CD4-positive, alpha-beta T cell (primary cell): ENCODE measurements around the gene RAMACL. TPM values are rescaled to one million over a fixed set of nuclear protein-coding genes. Genes with fewer than 3 reads are reported as not detected.

Experiments used
- ATAC-seq: fragments of 200-7000 bp; cut with Tn5 transposase; one replicate; pipeline ENCODE4 v1.10.0; 2022; ENCODE audit warnings: mild to moderate bottlenecking; ENCODE audit not compliant: poor library complexity
- CTCF ChIA-PET: fragments of 350-600 bp; sonication (Branson Sonifier 250); formaldehyde crosslinking; loops from one replicate; lab custom pipeline; 2021; ENCODE audit warnings: antibody characterized with exemption, inconsistent platforms; lab: Charles Lee
- POLR2A ChIA-PET: fragments of 350-600 bp; sonication (Branson Sonifier 250); formaldehyde crosslinking; loops from one replicate; lab custom pipeline; 2021; ENCODE audit warnings: antibody characterized with exemption, inconsistent platforms; lab: Charles Lee
- DNase-seq, 14 experiments: peaks; one replicate each; pipeline ENCODE4 v3.0.0-alpha.2; 2013 to 2020; ENCODE audit warnings: mixed read lengths in 2 of 14
- H3K27ac ChIP-seq, 2 donors: one replicate each; pipeline versions ENCODE4 v1.5.1 to v1.7.0; 2013; ENCODE audit warnings: low read length in 2 of 2, low read depth in 1 of 2, mild to moderate bottlenecking in 1 of 2
- H3K27me3 ChIP-seq, 2 experiments: 1 replicate in 1 of 2; 2 replicates in 1 of 2; pipeline versions ENCODE4 v1.6.1 to v1.7.0; 2013; ENCODE audit warnings: low read length in 2 of 2, control low read depth in 1 of 2, mild to moderate bottlenecking in 1 of 2, moderate library complexity in 1 of 2; ENCODE audit not compliant: insufficient read depth in 2 of 2, control insufficient read depth in 1 of 2
- H3K36me3 ChIP-seq: one replicate; pipeline ENCODE4 v1.6.1; 2013; ENCODE audit warnings: low read length, control low read depth; ENCODE audit not compliant: insufficient read depth
- H3K4me1 ChIP-seq: one replicate; pipeline ENCODE4 v1.6.1; 2013; ENCODE audit warnings: low read length, control low read depth; ENCODE audit not compliant: insufficient read depth
- H3K4me3 ChIP-seq: one replicate; pipeline ENCODE4 v1.5.1; 2013; ENCODE audit warnings: mild to moderate bottlenecking, low read length, moderate library complexity
- H3K9me3 ChIP-seq, 2 experiments: 1 replicate in 1 of 2; 2 replicates in 1 of 2; pipeline versions ENCODE4 v1.6.1 to v1.7.0; 2013; ENCODE audit warnings: low read length in 2 of 2, mild to moderate bottlenecking in 2 of 2, control low read depth in 1 of 2, moderate library complexity in 1 of 2; ENCODE audit not compliant: control insufficient read depth in 1 of 2, insufficient read depth in 1 of 2
- H3K27ac Mint-ChIP-seq: one replicate; pipeline ENCODE4 v1.8.0; 2020; ENCODE audit warnings: mixed read lengths
- H3K27me3 Mint-ChIP-seq: one replicate; pipeline ENCODE4 v1.8.0; 2021; ENCODE audit warnings: mixed read lengths
- H3K36me3 Mint-ChIP-seq: one replicate; pipeline ENCODE4 v1.8.0; 2021; ENCODE audit warnings: low read depth, mixed read lengths
- H3K4me1 Mint-ChIP-seq: one replicate; pipeline ENCODE4 v1.8.0; 2021; ENCODE audit warnings: low read depth, mixed read lengths
- H3K4me3 Mint-ChIP-seq: one replicate; pipeline ENCODE4 v1.8.0; 2020; ENCODE audit warnings: mild to moderate bottlenecking, mixed read lengths
- H3K9me3 Mint-ChIP-seq: one replicate; pipeline ENCODE4 v1.8.0; 2020; ENCODE audit warnings: mixed read lengths
- intact Hi-C, 2 experiments: fragments of 100-400 bp; cut with DNase I in 1 of 2; cut with micrococcal nuclease in 1 of 2; formaldehyde crosslinking; loops; one replicate each; pipeline versions ENCODE4 v1.15.1 to v1.9.0; 2023 to 2025; cut with DNase I, micrococcal nuclease
- total RNA-seq, 174 experiments: library from RNA in 2 of 174; stranded (reverse) in 2 of 174; gene quantifications; one replicate each; pipeline ENCODE4 v1.2.3 and lab custom pipeline; 2021 to 2026
- TF ChIP-seq, protein P1 (sequence below): fragments of 200-600 bp; IDR thresholded peaks from one replicate; pipeline ENCODE4 v1.8.0; 2022; ENCODE audit warnings: antibody characterized with exemption, mild to moderate bottlenecking

RAMACL gene
- total RNA-seq, 2 experiments from 2014 or later, result 0.52 to 0.75 TPM

DNA sequence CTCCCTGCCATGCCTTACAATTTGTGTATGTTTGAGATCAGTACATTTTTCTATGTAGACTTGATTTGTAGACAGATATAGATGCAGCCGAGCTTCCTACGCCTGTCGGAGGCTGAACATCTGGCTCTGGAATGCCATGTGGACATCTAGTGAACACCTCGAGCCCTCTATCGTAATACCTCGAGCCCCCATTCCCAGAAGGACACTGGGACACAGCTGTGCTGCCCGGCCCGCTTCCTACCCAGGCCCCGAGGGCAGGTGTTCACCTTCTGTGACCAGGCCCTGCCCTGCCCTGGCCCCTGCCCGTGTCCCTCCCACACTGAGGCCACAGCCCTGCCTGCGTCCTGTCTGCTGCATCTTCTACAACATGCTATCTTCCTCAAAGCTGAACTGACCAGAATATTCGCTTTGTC, 27.7 kb upstream of the RAMACL start:
- no peak overlapping the region for H3K27ac ChIP-seq
- ATAC-seq, result no peak
- H3K27me3 Mint-ChIP-seq, result no peaks in the 10 kb centered on the region
- H3K4me1 Mint-ChIP-seq, result no peaks in the 10 kb centered on the region
- no peak for DNase-seq
- intact Hi-C loops, result no loop called here
- H3K36me3 Mint-ChIP-seq, result no peaks in the 10 kb centered on the region
- no peak overlapping the region for H3K27ac Mint-ChIP-seq
- H3K4me3 ChIP-seq, result no peak overlapping the region
- H3K36me3 ChIP-seq, result no peaks in the 10 kb centered on the region
- no peaks in the 10 kb centered on the region for H3K9me3 Mint-ChIP-seq
- ChIA-PET POLR2A (no interaction called here), CTCF (no interaction called here)
- TF ChIP-seq, protein P1, sequence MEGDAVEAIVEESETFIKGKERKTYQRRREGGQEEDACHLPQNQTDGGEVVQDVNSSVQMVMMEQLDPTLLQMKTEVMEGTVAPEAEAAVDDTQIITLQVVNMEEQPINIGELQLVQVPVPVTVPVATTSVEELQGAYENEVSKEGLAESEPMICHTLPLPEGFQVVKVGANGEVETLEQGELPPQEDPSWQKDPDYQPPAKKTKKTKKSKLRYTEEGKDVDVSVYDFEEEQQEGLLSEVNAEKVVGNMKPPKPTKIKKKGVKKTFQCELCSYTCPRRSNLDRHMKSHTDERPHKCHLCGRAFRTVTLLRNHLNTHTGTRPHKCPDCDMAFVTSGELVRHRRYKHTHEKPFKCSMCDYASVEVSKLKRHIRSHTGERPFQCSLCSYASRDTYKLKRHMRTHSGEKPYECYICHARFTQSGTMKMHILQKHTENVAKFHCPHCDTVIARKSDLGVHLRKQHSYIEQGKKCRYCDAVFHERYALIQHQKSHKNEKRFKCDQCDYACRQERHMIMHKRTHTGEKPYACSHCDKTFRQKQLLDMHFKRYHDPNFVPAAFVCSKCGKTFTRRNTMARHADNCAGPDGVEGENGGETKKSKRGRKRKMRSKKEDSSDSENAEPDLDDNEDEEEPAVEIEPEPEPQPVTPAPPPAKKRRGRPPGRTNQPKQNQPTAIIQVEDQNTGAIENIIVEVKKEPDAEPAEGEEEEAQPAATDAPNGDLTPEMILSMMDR, result no peak
- no peaks in the 10 kb centered on the region for H3K4me1 ChIP-seq
- no peaks in the 10 kb centered on the region for H3K27me3 ChIP-seq
- no peak overlapping the region for H3K4me3 Mint-ChIP-seq
- H3K9me3 ChIP-seq, result no peaks in the 10 kb centered on the region

DNA sequence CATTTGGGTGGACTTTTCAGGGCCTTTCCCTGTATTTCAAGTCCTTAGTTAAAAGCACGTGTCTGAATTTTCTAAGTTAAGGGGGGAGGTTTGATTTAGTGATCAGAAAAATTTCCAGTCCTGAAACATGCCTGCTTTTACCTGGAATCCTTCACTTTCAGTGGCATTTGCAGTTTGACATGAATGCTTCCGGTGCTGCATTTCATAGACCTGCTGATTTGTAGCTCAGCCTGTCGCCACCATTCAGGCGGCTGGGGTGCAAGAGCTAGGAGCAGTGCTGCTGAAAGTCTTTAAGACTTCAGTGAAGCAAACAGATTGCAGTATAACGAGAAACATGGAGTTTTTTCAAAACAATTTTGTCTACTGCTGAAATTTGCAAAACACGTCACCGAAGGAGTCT, 26.5 kb upstream of the RAMACL start:
- Histone ChIP-seq H3K4me1 (no peaks in the 10 kb centered on the region), H3K4me3 (no peak overlapping the region), H3K36me3 (no peaks in the 10 kb centered on the region), H3K27me3 (no peaks in the 10 kb centered on the region), H3K27ac (no peak overlapping the region), H3K9me3 (no peaks in the 10 kb centered on the region)
- no peaks in the 10 kb centered on the region for H3K36me3 Mint-ChIP-seq
- H3K27ac Mint-ChIP-seq, result no peak overlapping the region
- ATAC-seq (no peak), DNase-seq (no peak)
- no peaks in the 10 kb centered on the region for H3K27me3 Mint-ChIP-seq
- TF ChIP-seq, protein P1, result no peak
- ChIA-PET POLR2A (no interaction called here), CTCF (no interaction called here)
- no peaks in the 10 kb centered on the region for H3K9me3 Mint-ChIP-seq
- no peaks in the 10 kb centered on the region for H3K4me1 Mint-ChIP-seq
- H3K4me3 Mint-ChIP-seq, result no peak overlapping the region
- intact Hi-C loops, result no loop called here

DNA sequence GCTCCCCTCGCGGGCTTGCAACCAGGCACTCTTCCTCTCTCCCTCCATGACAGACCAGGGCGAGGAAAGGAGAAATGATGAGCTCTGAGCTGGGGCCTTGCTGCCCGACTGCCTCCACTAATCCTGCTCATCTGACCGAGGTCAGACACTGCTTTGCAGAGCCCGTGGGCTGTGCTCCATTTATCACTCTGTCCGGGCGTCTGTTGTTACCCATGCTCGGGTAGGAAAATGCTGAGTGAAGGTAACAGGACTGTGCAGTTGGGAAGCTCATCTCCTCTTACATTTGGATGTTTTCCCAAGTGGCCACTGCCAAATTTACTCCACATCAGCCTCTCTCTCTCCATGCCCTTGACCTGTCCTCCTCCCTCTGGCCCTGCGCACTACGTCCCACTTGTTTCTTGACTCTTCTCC, 26.0 kb upstream of the RAMACL start:
- no peaks in the 10 kb centered on the region for H3K4me1 ChIP-seq
- Mint-ChIP-seq H3K27me3 (no peaks in the 10 kb centered on the region), H3K4me3 (no peak overlapping the region), H3K27ac (no peak overlapping the region), H3K4me1 (no peaks in the 10 kb centered on the region), H3K36me3 (no peaks in the 10 kb centered on the region), H3K9me3 (no peaks in the 10 kb centered on the region)
- H3K9me3 ChIP-seq, result no peaks in the 10 kb centered on the region
- DNase-seq (no peak), ATAC-seq (no peak)
- no peak overlapping the region for H3K27ac ChIP-seq
- H3K36me3 ChIP-seq, result no peaks in the 10 kb centered on the region
- intact Hi-C loops, result no loop called here
- no peak overlapping the region for H3K4me3 ChIP-seq
- TF ChIP-seq, protein P1, result no peak
- no peaks in the 10 kb centered on the region for H3K27me3 ChIP-seq
- ChIA-PET CTCF (no interaction called here), POLR2A (no interaction called here)
